Fibroblast of skin of back (primary cell): ENCODE results near the gene TBXA2R.

ENCODE experiments used
- DNase-seq: peaks from one replicate; pipeline ENCODE4 v3.0.0-alpha.2; 2013

TBXA2R gene

GRCh38 chr19:3618811-3619630, 12.3 kb upstream of the TBXA2R start:
- DNase-seq: no peak

GRCh38 chr19:3618144-3618810, 11.6 kb upstream of the TBXA2R start:
- peak; percentile 45 for DNase-seq

- DNase-seq: no peak
Observed at GRCh38 chr19:3617463-3617862, 10.8 kb upstream of the TBXA2R start.

- no peak for DNase-seq
Observed at GRCh38 chr19:3615524-3616135, 9.0 kb upstream of the TBXA2R start.

GRCh38 chr19:3614858-3615505, 8.3 kb upstream of the TBXA2R start:
- DNase-seq: no peak

- DNase-seq: no peak
Observed at GRCh38 chr19:3613818-3614661, 7.4 kb upstream of the TBXA2R start.

GRCh38 chr19:3612901-3613741, 6.4 kb upstream of the TBXA2R start:
- DNase-seq: no peak

- no peak for DNase-seq
Observed at GRCh38 chr19:3612330-3612729, 5.7 kb upstream of the TBXA2R start.

- no peak for DNase-seq
Observed at GRCh38 chr19:3611841-3612240, 5.2 kb upstream of the TBXA2R start.

GRCh38 chr19:3610745-3611717, 4.4 kb upstream of the TBXA2R start:
- DNase-seq: no peak

- DNase-seq: peak; percentile 43
Observed at GRCh38 chr19:3609779-3610719, 3.4 kb upstream of the TBXA2R start.

- peak; percentile 46 for DNase-seq
Observed at GRCh38 chr19:3608750-3609322, 2.2 kb upstream of the TBXA2R start.

- DNase-seq: no peak
Observed at GRCh38 chr19:3608079-3608641, 1.5 kb upstream of the TBXA2R start.

GRCh38 chr19:3607303-3608078, 816 bp upstream of the TBXA2R start:
- DNase-seq: peak; percentile 57

GRCh38 chr19:3606174-3606689, 443 bp downstream of the TBXA2R start:
- DNase-seq: no peak

- no peak for DNase-seq
Observed at GRCh38 chr19:3605770-3606169, 905 bp downstream of the TBXA2R start.

- DNase-seq: no peak
Observed at GRCh38 chr19:3605361-3605760, 1.3 kb downstream of the TBXA2R start.
